ENCODE measurements around the gene EIF3CL.
"Not testable (repeated sequence)": the region's sequence is repeated elsewhere in the genome, so short reads cannot be mapped to it uniquely, and the experiment has no call there.

The EIF3CL gene

GRCh38 chr16:28403220-28404072 lies at the start of gene EIF3CL:
TSS of gene EIF3CL (minus strand) at chr16:28403841. CDS start at chr16:28403618, 223 bp downstream.
- in situ Hi-C loops (cut with MboI; ENCODE audit: low sequenced_read_pairs): not testable (repeated sequence)

- in situ Hi-C loops (cut with MboI; ENCODE audit: low sequenced_read_pairs): not testable (repeated sequence)
Measured at GRCh38 chr16:28447081-28447480, 43.4 kb upstream of the EIF3CL start.

- in situ Hi-C loops (cut with MboI; ENCODE audit: low sequenced_read_pairs): not testable (repeated sequence)
Measured at GRCh38 chr16:28446388-28446787, 42.7 kb upstream of the EIF3CL start.

GRCh38 chr16:28443943-28444342 lies 40.3 kb upstream of the EIF3CL start:
- in situ Hi-C loops (cut with MboI; ENCODE audit: low sequenced_read_pairs): not testable (repeated sequence)

GRCh38 chr16:28438899-28439298 lies 35.3 kb upstream of the EIF3CL start:
- in situ Hi-C loops (cut with MboI; ENCODE audit: low sequenced_read_pairs): not testable (repeated sequence)

GRCh38 chr16:28435340-28435739 lies 31.7 kb upstream of the EIF3CL start:
- in situ Hi-C loops (cut with MboI; ENCODE audit: low sequenced_read_pairs): not testable (repeated sequence)

GRCh38 chr16:28426060-28426680 lies 22.5 kb upstream of the EIF3CL start:
- in situ Hi-C loops (cut with MboI; ENCODE audit: low sequenced_read_pairs): not testable (repeated sequence)

- in situ Hi-C loops (cut with MboI; ENCODE audit: low sequenced_read_pairs): not testable (repeated sequence)
Measured at GRCh38 chr16:28421071-28421750, 17.6 kb upstream of the EIF3CL start.

GRCh38 chr16:28417033-28417432 lies 13.4 kb upstream of the EIF3CL start:
- in situ Hi-C loops (cut with MboI; ENCODE audit: low sequenced_read_pairs): not testable (repeated sequence)

- in situ Hi-C loops (cut with MboI; ENCODE audit: low sequenced_read_pairs): not testable (repeated sequence)
Measured at GRCh38 chr16:28414530-28414929, 10.9 kb upstream of the EIF3CL start.

GRCh38 chr16:28413585-28413984 lies 9.9 kb upstream of the EIF3CL start:
- in situ Hi-C loops (cut with MboI; ENCODE audit: low sequenced_read_pairs): not testable (repeated sequence)

- in situ Hi-C loops (cut with MboI; ENCODE audit: low sequenced_read_pairs): not testable (repeated sequence)
Measured at GRCh38 chr16:28392054-28392453, 11.6 kb downstream of the EIF3CL start.

GRCh38 chr16:28382177-28382867 lies 21.3 kb downstream of the EIF3CL start:
- in situ Hi-C loops (cut with MboI; ENCODE audit: low sequenced_read_pairs): not testable (repeated sequence)

- in situ Hi-C loops (cut with MboI; ENCODE audit: low sequenced_read_pairs): not testable (repeated sequence)
Measured at GRCh38 chr16:28377822-28378221, 25.8 kb downstream of the EIF3CL start.

GRCh38 chr16:28377108-28377625 lies 26.5 kb downstream of the EIF3CL start:
- in situ Hi-C loops (cut with MboI; ENCODE audit: low sequenced_read_pairs): not testable (repeated sequence)

- in situ Hi-C loops (cut with MboI; ENCODE audit: low sequenced_read_pairs): not testable (repeated sequence)
Measured at GRCh38 chr16:28375115-28375514, 28.5 kb downstream of the EIF3CL start.

GRCh38 chr16:28374281-28374680 lies 29.4 kb downstream of the EIF3CL start:
- in situ Hi-C loops (cut with MboI; ENCODE audit: low sequenced_read_pairs): not testable (repeated sequence)

- in situ Hi-C loops (cut with MboI; ENCODE audit: low sequenced_read_pairs): not testable (repeated sequence)
Measured at GRCh38 chr16:28367926-28368325, 35.7 kb downstream of the EIF3CL start.

GRCh38 chr16:28364268-28365173 lies 39.1 kb downstream of the EIF3CL start:
- in situ Hi-C loops (cut with MboI; ENCODE audit: low sequenced_read_pairs): not testable (repeated sequence)

- in situ Hi-C loops (cut with MboI; ENCODE audit: low sequenced_read_pairs): not testable (repeated sequence)
Measured at GRCh38 chr16:28363408-28363807, 40.2 kb downstream of the EIF3CL start, which contains the start of gene NPIPB6. TSS of gene NPIPB6 (minus strand) at chr16:28363508. CDS start at chr16:28362822, 686 bp downstream.

All from HL-60/S4 treated with phorbol 12-myristate 13-acetate at 8.2 ng/mL for 4 days and 3 days (cell line).